NOMO-1 (cell line): Measurements from ENCODE around the gene REC8.

Source experiments
- DNase-seq, 2 experiments: peaks; one replicate each; lab custom pipeline; 2025; ENCODE audit not compliant: unreplicated experiment in 2 of 2; lab: John Stamatoyannopoulos, UW

Gene REC8

GRCh38 chr14:24137529-24138395, 34.1 kb upstream of the REC8 start:
- no peak for DNase-seq

- no peak for DNase-seq
Observed at GRCh38 chr14:24138396-24139271, 33.2 kb upstream of the REC8 start.

- no peak for DNase-seq
Observed at GRCh38 chr14:24139272-24139934, 32.5 kb upstream of the REC8 start.

- DNase-seq = peak; percentile 98
Observed at GRCh38 chr14:24141097-24141880, 30.6 kb upstream of the REC8 start, which contains the start of gene EMC9. Gene EMC9, minus strand, starts transcription at chr14:24141591. Its CDS starts 287 bp downstream, at chr14:24141304.

- no peak for DNase-seq
Observed at GRCh38 chr14:24143511-24143910, 28.4 kb upstream of the REC8 start.

- DNase-seq = no peak
Observed at GRCh38 chr14:24144451-24144850, 27.4 kb upstream of the REC8 start.

GRCh38 chr14:24145219-24145618, 26.7 kb upstream of the REC8 start:
- no peak for DNase-seq

- peak; percentile 39 to 42 for DNase-seq
Observed at GRCh38 chr14:24145690-24146452, 26.0 kb upstream of the REC8 start.

GRCh38 chr14:24146453-24146977, 25.4 kb upstream of the REC8 start, which contains the start of gene PSME2:
Gene PSME2, minus strand, starts transcription at chr14:24146610. Its CDS starts 29 bp downstream, at chr14:24146581.
- DNase-seq = peak; percentile 95 to 98

- peak; percentile 99 for DNase-seq
Observed at GRCh38 chr14:24146978-24147760, 24.7 kb upstream of the REC8 start, which contains the start of gene RNF31. Gene RNF31, plus strand, starts transcription at chr14:24147498. Its CDS starts 201 bp downstream, at chr14:24147699.

GRCh38 chr14:24147761-24148428, 24.0 kb upstream of the REC8 start:
- no peak for DNase-seq

GRCh38 chr14:24149302-24149969, 22.4 kb upstream of the REC8 start:
- no peak for DNase-seq

GRCh38 chr14:24150061-24150460, 21.8 kb upstream of the REC8 start:
- no peak for DNase-seq

GRCh38 chr14:24150567-24150966, 21.3 kb upstream of the REC8 start:
- no peak for DNase-seq

GRCh38 chr14:24150993-24151392, 20.9 kb upstream of the REC8 start:
- DNase-seq = no peak

GRCh38 chr14:24151404-24152080, 20.3 kb upstream of the REC8 start:
- DNase-seq = no peak

- DNase-seq = no peak
Observed at GRCh38 chr14:24155100-24155499, 16.8 kb upstream of the REC8 start.
